ENCODE measurements around the gene UBXN4. TPM values are rescaled to one million over a fixed set of nuclear protein-coding genes. Genes with fewer than 3 reads are reported as not detected.

The UBXN4 gene
- total and polyA plus RNA-seq, 2 of the 13 experiments (the other 11 are each of a cell fraction or from before 2014, with no cell fraction given) = 74.2 to 104 TPM

- intact Hi-C loops (cut with micrococcal nuclease; ENCODE audit: unreplicated experiment) = no loop called here
- H3K27ac ChIP-seq (ENCODE audit: extremely low read length, insufficient read depth, low read length) = no peak overlapping the region
- WGBS (ENCODE audit: low lambda C conversion rate) = 85% methylated on average over 5 of the region's 5 CpGs
These were observed 9.1 kb upstream of the UBXN4 start for GRCh38 chr2:135732561-135732960.

More at GRCh38 chr2:135732561-135732960, 9.1 kb upstream of the UBXN4 start:
- H3K27me3 ChIP-seq (ENCODE audit: control insufficient read depth in 1 of 2, insufficient read depth in 2 of 2, low read length in 2 of 2) = no peaks in the 10 kb centered on the region
- H3K36me3 ChIP-seq (replicated peaks in 1 of 2; ENCODE audit: control insufficient read depth in 1 of 2, insufficient read depth in 2 of 2, low read length in 2 of 2) = no peaks in the 10 kb centered on the region
- no peaks in the 10 kb centered on the region for H4K20me1 ChIP-seq (ENCODE audit: insufficient read depth, low read length)
- CTCF ChIA-PET (ENCODE audit: low intra/inter-chr PET ratio, low total read pairs) = no interaction called here
- no peak for TF ChIP-seq ZNF496 (CRISPR knock-in tag; IDR thresholded peaks at IDR 0.05; ENCODE audit: insufficient replicate concordance)
- no peak for TF ChIP-seq CHD4 (IDR thresholded peaks at IDR 0.05; ENCODE audit: borderline replicate concordance, low read length)
- no peak for TF ChIP-seq ZFP36L1 (CRISPR knock-in tag; IDR thresholded peaks at IDR 0.05)
- TF ChIP-seq NONO (IDR thresholded peaks at IDR 0.05) = no peak
- TF ChIP-seq NONO (CRISPR knock-in tag; conservative IDR thresholded peaks at IDR 0.05) = no peak
- TF ChIP-seq SMARCE1 (IDR thresholded peaks at IDR 0.05; ENCODE audit: borderline replicate concordance) = no peak
- TF ChIP-seq PRMT3 (CRISPR knock-in tag; IDR thresholded peaks at IDR 0.05; ENCODE audit: borderline replicate concordance, low read depth) = no peak
- TF ChIP-seq ZNF331 (CRISPR knock-in tag; IDR thresholded peaks at IDR 0.05) = no peak
- TF ChIP-seq GATAD1 (CRISPR knock-in tag; IDR thresholded peaks at IDR 0.05) = no peak
- no peak for TF ChIP-seq JUND (CRISPR knock-in tag; IDR thresholded peaks at IDR 0.05)
- TF ChIP-seq ZZZ3 (CRISPR knock-in tag; IDR thresholded peaks at IDR 0.05; ENCODE audit: borderline replicate concordance) = no peak
- no peak for TF ChIP-seq NFAT5 (CRISPR knock-in tag; IDR thresholded peaks at IDR 0.05)
- TF ChIP-seq ZNF543 (CRISPR knock-in tag; IDR thresholded peaks at IDR 0.05) = no peak
- TF ChIP-seq KLF9 (CRISPR knock-in tag; IDR thresholded peaks at IDR 0.05; ENCODE audit: low read depth) = no peak
- TF ChIP-seq ATRX (CRISPR knock-in tag; IDR thresholded peaks at IDR 0.05; ENCODE audit: borderline replicate concordance) = no peak
- no peaks in the 10 kb centered on the region for H3K9me3 ChIP-seq (ENCODE audit: low read length)
- no peak overlapping the region for H3K9ac ChIP-seq (ENCODE audit: insufficient read depth, low read depth, low read length)
- no peak overlapping the region for H3K4me2 ChIP-seq (ENCODE audit: low read depth, low read length)
- ATAC-seq (peak; percentile 12; the same call in 1 of the 3 replicates), DNase-seq (ENCODE audit: low spot score) (no peak), FAIRE-seq (no peak)
- H2AFZ ChIP-seq (ENCODE audit: low read length) = no peak overlapping the region
- POLR2A ChIA-PET = no interaction called here
- no peaks in the 10 kb centered on the region for H3K79me2 ChIP-seq (ENCODE audit: insufficient read depth, low read length)
- no peaks in the 10 kb centered on the region for H3K4me1 ChIP-seq (ENCODE audit: insufficient read depth, low read length)
- in situ Hi-C loops (cut with HindIII; ENCODE audit: extremely low pct_ligation_motif_present, low pct_unique_long_range_greater_than_20kb) = no loop called here
- BruUV-seq (replicated peaks) = no TSS peak
- H3K4me3 ChIP-seq (replicated peaks in 1 of 3; ENCODE audit: insufficient read depth in 1 of 3, low read depth in 2 of 3, low read length in 3 of 3) = no peak overlapping the region

All from HepG2 (cell line).